ENCODE data around the gene ZNF646.

ZNF646 gene

GRCh38 chr16:31112711-31113110 lies 38.5 kb downstream of the ZNF646 start:
- TF ChIP-seq CTCF (IDR thresholded peaks at IDR 0.05; ENCODE audit: extremely low read depth, insufficient read depth, missing control alignments) = no peak
- no peak for DNase-seq (ENCODE audit: low spot score)
- in situ Hi-C loops (cut with MboI; ENCODE audit: low pct_unique_long_range_greater_than_20kb, low sequenced_read_pairs, unreplicated experiment) = no loop called here

- TF ChIP-seq CTCF (IDR thresholded peaks at IDR 0.05; ENCODE audit: extremely low read depth, insufficient read depth, missing control alignments) = no peak
- no peak for DNase-seq (ENCODE audit: low spot score)
- in situ Hi-C loops (cut with MboI; ENCODE audit: low pct_unique_long_range_greater_than_20kb, low sequenced_read_pairs, unreplicated experiment) = no loop called here
Observed at GRCh38 chr16:31113121-31114120, 39.2 kb downstream of the ZNF646 start.

GRCh38 chr16:31114468-31114867 lies 40.2 kb downstream of the ZNF646 start:
- in situ Hi-C loops (cut with MboI; ENCODE audit: low pct_unique_long_range_greater_than_20kb, low sequenced_read_pairs, unreplicated experiment) = no loop called here
- no peak for DNase-seq (ENCODE audit: low spot score)

DNA sequence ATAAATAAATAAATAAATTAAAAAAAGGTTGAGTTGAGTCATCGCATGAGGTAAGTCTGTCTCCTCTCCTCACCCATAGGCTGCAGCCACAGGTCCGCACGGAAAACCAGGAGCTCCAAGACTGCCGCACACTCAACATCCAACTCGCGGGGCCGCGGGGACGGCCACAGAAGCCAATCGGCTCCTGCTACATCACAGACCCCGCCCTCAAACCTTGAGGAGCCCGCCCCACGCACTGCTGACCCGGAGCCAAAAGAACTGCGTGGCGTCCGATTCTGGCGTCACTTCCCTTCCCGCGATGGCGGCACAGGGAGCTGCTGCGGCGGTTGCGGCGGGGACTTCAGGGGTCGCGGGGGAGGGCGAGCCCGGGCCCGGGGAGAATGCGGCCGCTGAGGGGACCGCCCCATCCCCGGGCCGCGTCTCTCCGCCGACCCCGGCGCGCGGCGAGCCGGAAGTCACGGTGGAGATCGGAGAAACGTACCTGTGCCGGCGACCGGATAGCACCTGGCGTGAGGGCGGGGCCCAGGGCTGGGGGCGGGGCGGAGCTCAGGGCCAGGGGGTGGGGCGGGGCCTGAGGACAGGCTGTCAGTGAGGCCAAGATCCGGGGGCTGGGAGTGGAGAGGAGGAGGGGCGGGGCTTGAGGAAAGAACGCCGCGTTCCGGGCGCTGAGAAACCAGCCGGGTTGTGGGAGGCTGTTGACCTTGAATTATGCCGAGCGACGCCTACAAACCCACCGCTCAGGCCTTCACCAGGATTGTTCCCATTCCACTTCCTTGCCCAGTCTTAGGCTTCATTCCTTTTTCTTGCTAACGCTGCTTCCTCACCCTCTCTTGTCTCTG lies 43.4 kb downstream of the ZNF646 start, which contains the start of gene KAT8:
Gene KAT8, plus strand, starts transcription at position 281 of the 839 bp plus-strand sequence. Its CDS starts 18 bp downstream, at position 299.
- DNase-seq (ENCODE audit: low spot score) = peak; percentile 99
- in situ Hi-C loops (cut with MboI; ENCODE audit: low pct_unique_long_range_greater_than_20kb, low sequenced_read_pairs, unreplicated experiment) = no loop called here
- no peak for TF ChIP-seq CTCF (IDR thresholded peaks at IDR 0.05; ENCODE audit: extremely low read depth, insufficient read depth, missing control alignments)

More at GRCh38 chr16:31114468-31114867, 40.2 kb downstream of the ZNF646 start:
- TF ChIP-seq CTCF (IDR thresholded peaks at IDR 0.05; ENCODE audit: extremely low read depth, insufficient read depth, missing control alignments) = no peak

- in situ Hi-C loops (cut with MboI; ENCODE audit: low pct_unique_long_range_greater_than_20kb, low sequenced_read_pairs, unreplicated experiment) = no loop called here
- no peak for DNase-seq (ENCODE audit: low spot score)
- no peak for TF ChIP-seq CTCF (IDR thresholded peaks at IDR 0.05; ENCODE audit: extremely low read depth, insufficient read depth, missing control alignments)
Observed at GRCh38 chr16:31118223-31119155, 44.3 kb downstream of the ZNF646 start.

All from GM13977 (cell line).